GM18507 (cell line): ENCODE results near the gene U2AF1.
"Not testable (repeated sequence)": the region's sequence is repeated elsewhere in the genome, so short reads cannot be mapped to it uniquely, and the experiment has no call there.

ENCODE experiments used
- DNase-seq: peaks from one replicate; pipeline ENCODE4 v3.0.0; 2011; ENCODE audit warnings: low read depth; ENCODE audit not compliant: insufficient read length; ENCODE audit errors: extremely low spot score
- FAIRE-seq: peaks from 2 replicates; lab custom pipeline; 2011; peaks lifted over from hg19 to GRCh38; lab: Jason Lieb, UNC

Gene U2AF1

GRCh38 chr21:43044547-43044946 is 62.8 kb downstream of the U2AF1 start:
- not testable (repeated sequence) for FAIRE-seq, DNase-seq

- DNase-seq, FAIRE-seq: not testable (repeated sequence)
Observed at GRCh38 chr21:43043291-43043690, 64.1 kb downstream of the U2AF1 start.
